Right renal cortex interstitium (tissue), 3 donors: ENCODE data around the gene KCNMB1. TPM values are rescaled to one million over a fixed set of nuclear protein-coding genes. Genes with fewer than 3 reads are reported as not detected.
A peak's percentile ranks its signal among the peaks of the same experiment; 100 is the strongest.
"Not testable (repeated sequence)": the region's sequence is repeated elsewhere in the genome, so short reads cannot be mapped to it uniquely, and the experiment has no call there.

ENCODE experiments used
- DNase-seq, 3 donors: peaks; one replicate each; pipeline ENCODE4 v3.0.0-alpha.2; 2013; ENCODE audit warnings: low read depth in 3 of 3, low spot score in 2 of 3
- polyA plus RNA-seq, 3 donors: library from polyadenylated mRNA; unstranded; fragments of 120-200 nt; gene quantifications; one replicate each; pipeline ENCODE4 v1.2.1, GENCODE V29; 2013; ENCODE audit not compliant: insufficient read length in 3 of 3

The KCNMB1 gene
- polyA plus RNA-seq, 3 donors: 1.1 to 1.5 (median 1.3) TPM

- DNase-seq: no peak
Observed at GRCh38 chr5:170380361-170380951, 8.7 kb downstream of the KCNMB1 start.

DNA sequence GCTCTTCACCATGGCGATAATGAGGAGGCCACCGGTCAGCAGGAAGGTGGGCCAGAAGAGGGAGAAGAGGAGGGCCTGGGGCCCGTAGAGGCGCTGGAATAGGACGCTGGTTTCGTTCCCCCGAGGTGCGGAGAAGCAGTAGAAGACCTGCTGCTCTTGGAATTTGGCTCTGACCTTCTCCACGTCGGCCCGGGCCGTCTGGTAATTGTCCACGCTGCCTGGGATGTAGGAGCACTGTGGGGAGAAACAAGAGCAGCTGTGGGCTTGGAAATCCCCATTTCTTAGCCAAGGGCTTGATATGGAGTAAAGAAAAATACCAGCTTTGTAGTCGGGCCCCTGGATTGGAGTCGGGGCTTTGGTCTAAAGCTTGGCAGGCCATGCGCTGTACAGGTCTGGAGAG lies 10.4 kb downstream of the KCNMB1 start:
- no peak for DNase-seq

DNA sequence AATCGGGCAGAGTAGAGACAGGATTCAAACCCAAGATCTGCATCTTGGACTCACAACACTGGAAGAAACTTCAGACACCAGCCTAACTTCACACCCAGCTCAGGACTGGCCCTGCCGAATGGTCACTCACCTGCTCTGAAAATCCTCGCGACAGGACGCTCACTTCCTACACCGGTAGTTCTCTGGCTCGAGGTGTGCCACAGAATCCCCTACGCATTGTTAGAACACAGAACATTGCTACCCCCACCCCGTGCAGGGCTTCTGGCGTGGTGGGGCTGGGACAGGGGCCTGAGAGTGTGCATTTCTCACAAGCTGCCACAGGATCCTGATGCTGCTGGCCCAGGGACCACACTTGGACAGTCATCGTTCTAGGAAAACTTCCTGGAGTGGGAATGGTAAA lies 12.1 kb downstream of the KCNMB1 start:
- no peak for DNase-seq

DNA sequence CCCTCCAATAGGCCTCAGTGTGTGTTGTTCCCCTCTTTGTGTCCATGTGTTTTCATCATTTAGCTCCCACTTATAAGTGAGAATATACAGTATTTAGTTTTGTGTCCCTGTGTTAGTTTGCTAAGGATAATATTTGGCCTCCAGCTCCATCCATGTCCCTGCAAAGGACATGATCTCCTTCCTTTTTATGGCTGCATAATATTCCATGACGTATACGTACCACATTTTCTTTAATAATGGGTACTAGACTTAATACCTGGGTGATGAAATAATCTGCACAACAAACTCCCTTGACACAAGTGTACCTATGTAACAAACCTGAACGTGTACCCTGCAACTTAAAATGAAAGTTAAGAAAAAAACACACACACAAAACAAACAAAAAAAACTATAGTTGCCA lies 12.6 kb downstream of the KCNMB1 start:
- DNase-seq: not testable (repeated sequence)

DNA sequence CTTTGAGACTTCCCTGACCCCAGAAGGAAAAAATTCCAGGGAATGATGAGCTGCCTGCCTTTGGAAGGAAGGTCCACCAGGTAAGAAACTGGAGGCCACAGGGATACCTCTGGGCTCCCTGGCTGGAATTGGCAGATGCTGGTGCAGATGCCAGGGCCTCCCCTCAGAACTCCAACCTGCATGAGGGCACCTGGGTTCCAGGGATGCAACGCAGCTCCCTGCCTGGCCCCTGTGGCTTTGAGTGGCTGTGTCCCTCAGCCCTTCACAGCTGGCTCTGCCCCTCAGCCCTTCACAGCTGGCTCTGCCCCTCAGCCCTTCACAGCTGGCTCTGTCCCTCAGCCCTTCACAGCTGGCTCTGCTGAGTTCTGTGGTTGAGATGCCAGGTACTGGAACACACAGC lies 13.9 kb downstream of the KCNMB1 start:
- DNase-seq: no peak

- no peak for DNase-seq
Observed at GRCh38 chr5:170372971-170373370, 16.2 kb downstream of the KCNMB1 start.

DNA sequence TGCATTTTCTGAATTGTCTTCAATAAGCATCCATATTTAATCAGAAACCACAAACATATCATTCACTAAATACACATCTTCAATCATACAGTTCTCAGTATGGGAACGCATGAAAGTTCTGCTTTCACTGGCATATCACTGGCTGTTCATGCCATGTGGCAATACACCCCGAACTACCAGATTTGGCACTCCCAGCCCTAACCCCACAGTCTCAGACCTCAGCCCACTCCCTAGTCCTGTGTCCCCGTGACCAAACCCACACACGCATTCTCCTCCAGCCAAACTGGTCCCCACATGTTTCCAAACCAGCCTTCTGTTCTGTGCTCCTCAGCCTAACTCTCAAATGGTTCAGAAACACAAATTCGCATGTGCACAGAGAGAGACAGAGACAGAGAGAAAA lies 20.6 kb downstream of the KCNMB1 start:
- DNase-seq: no peak

- no peak for DNase-seq
Observed at GRCh38 chr5:170366276-170366675, 22.9 kb downstream of the KCNMB1 start.

- DNase-seq: no peak
Observed at GRCh38 chr5:170365831-170366230, 23.3 kb downstream of the KCNMB1 start.

DNA sequence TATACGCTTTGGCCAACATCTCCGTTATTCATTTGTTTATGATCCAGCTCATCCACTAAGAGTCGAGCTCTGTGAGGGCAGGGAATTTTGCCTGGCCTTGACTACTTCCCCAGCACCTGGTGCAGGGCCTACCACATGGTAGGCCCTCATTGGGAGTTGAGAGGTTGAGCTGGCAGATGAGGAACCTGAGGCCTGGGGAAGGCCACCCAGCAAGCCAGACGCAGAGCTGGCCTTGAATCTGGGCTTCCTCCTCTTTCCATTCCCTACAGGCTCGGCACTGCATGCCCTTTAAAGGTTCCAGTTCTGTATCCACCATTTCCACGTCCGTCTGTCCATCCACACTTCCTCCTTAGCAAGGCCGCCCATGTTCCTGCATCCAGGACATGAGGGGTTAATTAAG lies 24.2 kb downstream of the KCNMB1 start:
- no peak for DNase-seq

DNA sequence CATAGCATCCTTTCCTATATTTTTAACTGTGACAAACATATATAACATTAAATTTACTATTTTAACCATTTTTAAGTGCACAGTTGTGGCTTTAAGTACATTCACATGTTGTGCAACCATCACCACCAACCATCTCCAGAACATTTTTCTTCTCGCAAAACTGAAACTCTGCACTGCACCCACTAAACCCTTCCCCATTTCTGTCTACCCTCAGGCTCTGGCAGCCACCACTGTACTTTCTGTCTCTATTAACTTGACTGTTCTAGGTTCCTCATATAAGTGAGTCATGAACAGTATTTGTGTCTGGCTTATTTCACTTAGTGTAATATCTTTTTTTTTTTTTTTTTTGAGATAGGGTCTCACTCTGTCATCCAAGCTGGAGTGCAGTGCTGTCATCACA lies 25.5 kb downstream of the KCNMB1 start:
- DNase-seq: no peak

GRCh38 chr5:170362656-170363055 lies 26.5 kb downstream of the KCNMB1 start:
- no peak for DNase-seq

DNA sequence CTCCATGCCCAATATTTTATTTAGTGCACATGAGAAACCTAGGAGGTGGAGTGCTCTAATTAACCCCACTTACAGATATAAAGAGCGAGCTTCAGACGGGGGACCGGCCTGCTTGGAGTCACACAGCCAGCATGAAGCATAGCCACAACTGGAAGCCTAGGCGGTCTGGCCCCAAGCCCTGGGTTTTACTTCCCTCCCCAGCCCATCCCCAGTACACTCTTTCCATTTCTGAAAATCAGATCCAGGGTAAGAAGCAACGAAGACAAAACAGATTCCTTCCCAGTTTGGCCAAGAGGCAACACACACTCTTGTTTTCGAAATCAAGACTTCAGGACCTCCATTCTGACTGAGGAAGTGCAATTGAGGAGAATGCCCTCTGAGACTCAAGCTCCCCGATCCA lies 27.1 kb downstream of the KCNMB1 start:
- no peak for DNase-seq

DNA sequence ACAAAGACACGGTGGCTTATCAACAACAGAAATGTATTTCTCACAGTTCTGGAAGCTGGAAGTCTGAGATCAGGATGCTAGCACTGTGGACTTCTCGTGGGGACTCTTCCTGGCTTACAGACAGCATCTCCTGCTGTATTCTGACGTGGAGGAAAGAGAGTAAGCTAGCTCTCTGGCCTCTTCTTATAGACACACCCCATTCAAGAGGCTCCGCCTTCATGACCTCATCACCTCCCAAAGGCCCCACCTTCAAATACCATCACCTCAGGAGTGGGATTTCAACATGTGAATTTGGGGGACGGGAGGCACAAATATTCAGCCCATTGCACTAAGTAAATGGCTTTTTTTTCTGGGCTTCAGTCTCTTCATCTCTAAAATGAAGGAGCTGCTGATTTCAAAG lies 27.6 kb downstream of the KCNMB1 start:
- DNase-seq: no peak

DNA sequence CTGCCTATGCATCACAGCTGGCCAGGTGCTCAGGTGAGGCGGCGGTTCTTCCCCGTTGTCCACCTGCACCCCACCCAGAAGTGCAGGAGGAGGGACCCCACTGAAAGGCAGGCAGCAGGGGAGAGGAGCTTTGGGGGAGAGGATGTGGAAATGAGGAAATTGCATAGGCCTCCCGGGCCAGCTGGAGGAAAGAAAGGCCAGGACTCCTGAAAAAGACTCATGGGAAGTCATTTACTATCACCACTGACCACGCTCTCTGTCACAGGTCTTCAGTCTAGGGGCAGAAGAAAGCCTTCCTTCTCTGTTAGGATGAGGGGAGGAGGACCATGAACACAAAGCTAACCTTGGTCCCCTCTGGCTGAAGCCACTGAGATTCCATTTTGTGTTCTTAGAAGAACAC lies 28.1 kb downstream of the KCNMB1 start:
- no peak for DNase-seq

- DNase-seq: no peak
Observed at GRCh38 chr5:170360709-170361108, 28.5 kb downstream of the KCNMB1 start.

DNA sequence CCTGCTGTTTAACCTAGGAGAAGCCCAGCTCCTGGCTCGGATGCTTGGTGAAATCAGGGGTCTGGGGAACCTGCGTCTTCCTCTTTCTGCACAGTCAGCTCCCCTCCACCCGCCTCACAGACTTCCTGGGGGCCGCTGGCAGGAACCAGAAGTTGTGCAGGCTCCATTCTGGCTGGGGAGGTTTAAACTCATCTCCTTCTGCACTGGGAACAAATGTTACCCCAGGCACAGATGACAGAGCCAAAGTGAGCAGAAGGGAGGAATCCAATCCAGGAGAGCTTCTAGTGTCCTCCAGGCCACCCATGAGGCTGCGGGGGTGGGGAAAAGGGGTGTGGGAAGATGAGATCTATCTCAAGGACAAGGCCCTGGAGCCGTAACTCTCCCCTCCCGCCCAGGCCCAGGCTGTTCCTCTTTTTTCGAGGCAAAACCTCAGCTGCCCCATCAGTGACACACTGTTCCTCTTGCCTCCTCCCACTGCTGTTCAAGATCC lies 31.2 kb downstream of the KCNMB1 start:
- DNase-seq: no peak

DNA sequence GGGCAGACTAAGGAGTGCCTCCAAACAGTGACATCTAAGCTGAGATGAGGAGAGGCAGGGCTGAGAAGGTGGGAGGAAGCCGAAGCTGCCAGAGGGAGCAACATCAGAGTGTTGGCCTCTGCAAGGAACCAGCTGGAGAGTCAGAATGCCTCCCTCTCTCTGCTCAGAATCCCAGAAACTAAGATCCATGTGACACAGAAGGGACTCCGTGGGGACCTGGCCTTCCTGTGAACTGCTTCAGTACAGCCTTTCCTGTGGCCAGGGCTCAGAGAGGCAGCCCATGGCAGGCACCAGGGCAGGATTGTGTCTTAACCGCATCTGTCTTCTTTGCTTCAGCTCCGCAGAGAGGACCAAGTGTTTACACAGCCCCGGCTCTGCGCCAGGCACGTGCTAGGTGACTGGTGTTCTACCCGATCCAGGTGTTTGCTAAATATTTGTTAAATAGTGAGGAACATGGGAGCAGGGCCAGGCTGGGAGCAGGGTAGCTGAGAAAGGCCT lies 33.5 kb downstream of the KCNMB1 start:
- DNase-seq: no peak

- peak in 1 of 3 donors; percentile 36 for DNase-seq
Observed at GRCh38 chr5:170353961-170354360, 35.2 kb downstream of the KCNMB1 start.

DNA sequence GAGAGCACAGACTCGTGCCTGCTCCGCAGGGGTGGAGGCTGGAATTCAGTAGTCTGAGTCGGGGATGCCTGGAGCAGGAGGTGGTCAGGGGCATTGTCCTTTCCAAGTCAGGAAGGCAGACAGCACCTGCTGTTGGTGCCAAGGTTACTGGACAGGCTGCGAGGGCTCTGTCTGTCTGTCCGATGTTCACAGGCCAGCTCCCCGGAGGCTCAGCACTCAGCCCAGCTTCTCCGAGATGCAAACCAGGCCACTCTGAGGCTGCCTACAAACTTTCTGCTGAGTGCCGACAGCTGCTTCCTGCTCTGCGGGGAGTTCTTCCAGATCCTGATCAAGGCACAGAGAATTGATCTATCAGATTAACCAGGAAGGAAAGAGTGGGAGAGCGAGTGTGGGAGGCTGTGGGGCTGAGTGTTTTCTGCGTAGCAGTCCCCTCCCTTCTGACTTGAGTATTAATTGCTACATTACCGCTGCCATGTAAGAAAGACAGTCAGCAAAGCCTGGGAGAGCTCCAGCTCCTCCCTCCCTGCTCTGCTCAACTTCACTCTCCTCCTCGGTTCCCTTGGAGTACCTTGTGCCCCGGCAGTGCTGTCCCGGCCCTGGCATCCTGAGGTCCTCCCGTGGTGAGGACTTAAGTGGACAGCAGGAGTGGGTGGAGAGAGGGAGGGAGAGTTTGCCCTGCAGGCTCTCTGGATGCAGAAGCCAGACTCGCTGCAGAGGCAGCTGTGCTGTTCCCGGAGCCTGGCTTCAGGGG lies 36.0 kb downstream of the KCNMB1 start:
- DNase-seq: no peak

- DNase-seq: no peak
Observed at GRCh38 chr5:170348137-170348633, 41.0 kb downstream of the KCNMB1 start.

DNA sequence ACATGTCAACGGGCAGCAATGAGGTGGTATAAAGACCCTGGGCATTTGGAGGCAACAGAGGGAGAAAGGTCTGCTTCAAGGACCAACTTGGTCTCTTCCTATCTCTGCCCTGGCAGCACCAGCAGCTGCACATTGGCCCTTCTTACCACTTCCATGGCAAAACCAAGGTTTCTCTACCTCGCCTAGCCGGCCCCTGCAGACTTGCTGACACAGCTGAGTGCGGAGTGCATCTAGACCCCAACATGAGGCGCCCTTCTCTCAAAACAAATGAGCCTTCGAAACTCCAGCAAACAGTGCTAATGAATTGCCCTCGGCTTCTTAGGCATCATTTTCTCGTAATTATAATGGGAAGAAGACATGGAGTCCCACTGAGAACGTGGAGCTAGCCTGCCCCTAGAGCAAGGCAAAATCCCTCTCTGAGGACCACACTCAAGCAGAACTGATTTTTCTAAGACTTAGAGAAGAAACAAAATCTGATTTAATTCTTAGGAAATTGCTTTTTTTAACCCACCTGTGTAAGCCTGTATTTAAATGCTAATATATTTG lies 42.1 kb downstream of the KCNMB1 start:
- no peak for DNase-seq
